K562 treated with DMSO at 1 percent for 24 hours (cell line): ENCODE measurements around the gene TMEM184A. TPM values are rescaled to one million over a fixed set of nuclear protein-coding genes. Genes with fewer than 3 reads are reported as not detected.

Experiments used
- total RNA-seq: library from RNA; unstranded; fragments of 300-600 nt; gene quantifications from 2 replicates; pipeline ENCODE4 v1.2.3, GENCODE V29; 2022; ENCODE audit warnings: low read depth; ENCODE audit not compliant: insufficient read depth

TMEM184A gene
- 0.12 TPM in 1 of 2 replicates, not detected in the other for total RNA-seq

GRCh38 chr7:1555813-1556543 is at the start of gene TMEM184A:
Gene TMEM184A, minus strand, starts transcription at chr7:1556205. Its CDS starts 721 bp downstream, at chr7:1555484.

GRCh38 chr7:1569833-1570632 is 14.0 kb upstream of the TMEM184A start, which contains the start of gene PSMG3:
Gene PSMG3, minus strand, starts transcription at chr7:1570032. Its CDS starts 693 bp downstream, at chr7:1569339.

GRCh38 chr7:1503816-1504775 is 51.9 kb downstream of the TMEM184A start, which contains the start of gene INTS1:
Gene INTS1, minus strand, starts transcription at chr7:1504389. Its CDS starts 429 bp downstream, at chr7:1503960.

Other genes starting within 250 kb of the TMEM184A start
- 44.5 and 46.9 TPM in 2 replicates for gene MICALL2, start 96.7 kb downstream of the TMEM184A start, total RNA-seq
- 103 and 107 TPM in 2 replicates for gene INTS1, start 51.8 kb downstream of the TMEM184A start, total RNA-seq
- 15.8 and 17.5 TPM in 2 replicates for gene MAFK, start 25.5 kb downstream of the TMEM184A start, total RNA-seq
- gene PSMG3, start 13.8 kb upstream of the TMEM184A start, total RNA-seq = 85.6 and 89.1 TPM in 2 replicates
- gene ELFN1, start 114.1 kb upstream of the TMEM184A start, total RNA-seq = 0.46 and 0.90 TPM in 2 replicates